Transverse colon (tissue), 3 donors: Measurements from ENCODE around the gene MPLKIP.
"Not testable (repeated sequence)": the region's sequence is repeated elsewhere in the genome, so short reads cannot be mapped to it uniquely, and the experiment has no call there.

Source experiments
- CTCF ChIP-seq, 5 experiments: fragments of 200-600 bp in 3 of 5; fragments of 450-650 bp in 2 of 5; sonication (generic) in 3 of 5; IDR thresholded peaks; 1 replicate in 2 of 5; 2 replicates in 3 of 5; pipeline ENCODE4 v1.5.1; 2016 to 2017; ENCODE audit warnings: antibody characterized with exemption in 5 of 5, inconsistent platforms in 3 of 5, mild to moderate bottlenecking in 2 of 5, moderate library complexity in 1 of 5
- EP300 ChIP-seq: sonication (generic); formaldehyde crosslinking; IDR thresholded peaks from one replicate; pipeline ENCODE4 v1.6.1; 2017; ENCODE audit warnings: antibody characterized with exemption, low read depth
- POLR2A ChIP-seq: fragments of 450-650 bp; IDR thresholded peaks from one replicate; pipeline ENCODE4 v1.6.1; 2016; ENCODE audit warnings: antibody characterized with exemption, mild to moderate bottlenecking, moderate library complexity

GRCh38 chr7:40148247-40148580 lies 13.8 kb upstream of the MPLKIP start:
- not testable (repeated sequence) for TF ChIP-seq CTCF (IDR thresholded peaks at IDR 0.05); POLR2A; EP300
